Peyer's patch (tissue), 4 donors: ENCODE measurements around the gene NEU4. TPM values are rescaled to one million over a fixed set of nuclear protein-coding genes. Genes with fewer than 3 reads are reported as not detected.

ENCODE experiments used
- DNase-seq, 3 donors: peaks; one replicate each; pipeline ENCODE4 v3.0.0-alpha.2; 2017 to 2019
- H3K27ac ChIP-seq, 4 donors: fragments of 200-600 bp; sonication (generic); one replicate each; pipeline ENCODE4 v1.5.1; 2016 to 2019
- H3K27me3 ChIP-seq, 2 donors: fragments of 200-600 bp; sonication (generic); one replicate each; pipeline ENCODE4 v1.5.1; 2019
- H3K36me3 ChIP-seq, 3 donors: fragments of 200-600 bp; sonication (generic); one replicate each; pipeline ENCODE4 v1.5.1; 2016 to 2019
- H3K4me1 ChIP-seq, 4 donors: fragments of 200-600 bp; sonication (generic); one replicate each; pipeline ENCODE4 v1.5.1; 2016 to 2019
- H3K4me3 ChIP-seq, 4 donors: fragments of 200-600 bp; sonication (generic); 1 replicate in 3 of 4; 2 replicates in 1 of 4; pipeline ENCODE4 v1.5.1; 2016 to 2019; ENCODE audit warnings: mild to moderate bottlenecking in 1 of 4
- H3K9me3 ChIP-seq, 4 donors: fragments of 200-600 bp; sonication (generic); one replicate each; pipeline ENCODE4 v1.5.1; 2016 to 2019; ENCODE audit warnings: mild to moderate bottlenecking in 1 of 4
- CTCF ChIP-seq, 6 experiments: fragments of 450-650 bp in 4 of 6; fragments of 200-600 bp in 2 of 6; sonication (generic) in 1 of 6; IDR thresholded peaks; one replicate each; pipeline ENCODE4 v1.5.1; 2017 to 2019; ENCODE audit warnings: antibody characterized with exemption in 6 of 6, mild to moderate bottlenecking in 3 of 6, moderate library complexity in 1 of 6
- POLR2A ChIP-seq, 2 donors: fragments of 450-650 bp; IDR thresholded peaks; one replicate each; pipeline ENCODE4 v1.5.1; 2017; ENCODE audit warnings: antibody characterized with exemption in 2 of 2, mild to moderate bottlenecking in 2 of 2, moderate library complexity in 2 of 2
- total RNA-seq, 4 donors: library from RNA; depleted of rRNA; stranded (reverse); fragments of >200 nt; gene quantifications; one replicate each; pipeline ENCODE4 v1.1.0, GENCODE V29; 2016

The NEU4 gene
- total RNA-seq, 4 donors from 2014 or later: 35.5 to 73.3 (median 55.9) TPM

DNA sequence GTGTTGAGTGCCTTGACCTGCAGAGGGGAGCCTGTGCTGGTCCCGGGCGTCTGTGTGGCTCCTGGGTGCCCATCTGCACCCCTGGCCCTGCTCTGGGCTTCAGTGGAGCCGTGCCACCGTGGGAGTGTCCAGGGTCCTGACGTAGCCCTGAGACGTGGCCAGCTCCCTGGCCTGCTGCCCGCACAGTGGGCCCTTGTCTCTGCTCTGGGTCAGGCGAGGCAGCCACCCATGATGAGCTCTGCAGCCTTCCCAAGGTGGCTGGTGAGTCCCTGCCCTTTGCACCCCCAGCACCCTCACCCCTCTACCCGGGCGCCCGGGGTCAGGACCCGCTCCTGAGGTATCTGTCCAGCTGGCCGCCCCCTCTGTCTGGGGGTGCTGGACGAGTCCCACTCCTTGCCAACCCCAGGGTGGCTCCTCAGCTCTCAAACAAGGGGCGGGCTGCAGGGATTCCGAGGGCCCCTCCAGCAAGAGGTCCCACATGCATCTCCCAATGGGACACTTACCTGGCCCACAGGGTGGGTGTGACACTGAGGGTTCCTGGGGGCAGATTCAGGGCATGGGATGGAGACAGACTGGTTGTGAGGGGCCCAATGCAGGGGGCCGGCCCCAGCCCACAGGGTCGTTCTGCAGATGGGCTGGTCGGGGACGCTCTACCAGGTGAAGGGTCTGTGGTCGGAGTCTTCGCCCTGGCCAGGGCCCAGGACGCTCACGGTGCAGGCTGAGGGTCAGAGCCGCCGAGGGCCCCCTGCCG, 2.4 kb downstream of the NEU4 start:
- Histone ChIP-seq H3K9me3 (no peaks in the 10 kb centered on the region), H3K27me3 (no peaks in the 10 kb centered on the region), H3K4me1 (no peaks in the 10 kb centered on the region), H3K27ac (no peak overlapping the region), H3K36me3 (no peaks in the 10 kb centered on the region), H3K4me3 (peak overlapping the region in 1 of 4 donors; percentile 26)
- TF ChIP-seq POLR2A (IDR thresholded peaks at IDR 0.05) (no peak), CTCF (IDR thresholded peaks at IDR 0.05) (no peak)
- DNase-seq: peak in 1 of 3 donors; percentile 42

- TF ChIP-seq CTCF (IDR thresholded peaks at IDR 0.05) (no peak), POLR2A (IDR thresholded peaks at IDR 0.05) (no peak)
These were observed 3.1 kb downstream of the NEU4 start for GRCh38 chr2:241811952-241812729.

GRCh38 chr2:241812730-241813643, 4.0 kb downstream of the NEU4 start:
- no peaks in the 10 kb centered on the region for H3K9me3 ChIP-seq
- no peak overlapping the region for H3K27ac ChIP-seq
- no peak overlapping the region for H3K4me3 ChIP-seq
- peaks cover 0 to 6% (median 0%) of the 10 kb centered on the region in 4 donors for H3K4me1 ChIP-seq
- peak in 2 of 3 donors; percentile 47 to 51 for DNase-seq
- H3K36me3 ChIP-seq: no peaks in the 10 kb centered on the region
- TF ChIP-seq CTCF (IDR thresholded peaks at IDR 0.05) (no peak), POLR2A (IDR thresholded peaks at IDR 0.05) (no peak)
- H3K27me3 ChIP-seq: no peaks in the 10 kb centered on the region

More at GRCh38 chr2:241811952-241812729, 3.1 kb downstream of the NEU4 start:
- Histone ChIP-seq H3K4me3 (no peak overlapping the region), H3K9me3 (no peaks in the 10 kb centered on the region), H3K4me1 (peaks cover 0 to 6% (median 0%) of the 10 kb centered on the region in 4 donors), H3K36me3 (no peaks in the 10 kb centered on the region), H3K27ac (no peak overlapping the region), H3K27me3 (no peaks in the 10 kb centered on the region)
- DNase-seq: peak in 1 of 3 donors; percentile 44

DNA sequence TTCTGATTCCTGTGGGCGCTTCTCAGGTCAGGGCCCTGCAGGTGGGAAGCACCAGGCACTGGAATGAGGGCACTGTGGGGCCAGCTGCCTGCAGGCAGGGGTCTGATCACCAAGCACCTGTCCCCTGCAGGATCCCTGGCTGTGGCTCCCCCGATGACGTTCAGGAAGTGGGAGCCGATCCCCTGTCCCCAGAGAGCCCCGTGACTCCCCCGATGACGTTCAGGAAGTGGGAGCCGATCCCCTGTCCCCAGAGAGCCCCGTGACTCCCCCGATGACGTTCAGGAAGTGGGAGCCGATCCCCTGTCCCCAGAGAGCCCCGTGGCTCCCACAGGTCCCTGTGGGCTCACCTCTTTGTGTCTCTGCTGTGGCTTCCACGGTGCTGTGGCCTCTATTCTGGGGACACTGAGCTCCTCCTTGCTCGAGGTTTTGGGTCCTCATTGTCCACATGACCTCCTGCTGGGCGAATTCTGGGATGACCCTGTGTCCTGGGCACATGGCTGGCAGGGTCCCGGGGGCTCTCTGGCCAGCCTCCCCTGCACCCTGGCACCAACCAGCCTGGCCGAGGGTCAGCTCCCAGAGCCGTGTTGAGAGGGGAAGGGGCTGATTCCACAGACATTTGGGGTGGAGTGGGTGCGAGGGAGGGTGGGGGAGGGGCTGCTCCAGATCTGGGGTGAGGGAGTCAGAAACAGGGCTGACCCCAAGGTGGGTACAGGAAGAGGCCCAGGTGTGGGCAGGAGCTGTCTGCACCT, 4.8 kb downstream of the NEU4 start:
- Histone ChIP-seq H3K27me3 (no peaks in the 10 kb centered on the region), H3K4me3 (no peak overlapping the region), H3K36me3 (no peaks in the 10 kb centered on the region), H3K9me3 (no peaks in the 10 kb centered on the region), H3K27ac (no peak overlapping the region), H3K4me1 (peaks cover 0 to 6% (median 0%) of the 10 kb centered on the region in 4 donors)
- TF ChIP-seq CTCF (IDR thresholded peaks at IDR 0.05) (no peak), POLR2A (IDR thresholded peaks at IDR 0.05) (no peak)
- peak in 1 of 3 donors; percentile 46 for DNase-seq

DNA sequence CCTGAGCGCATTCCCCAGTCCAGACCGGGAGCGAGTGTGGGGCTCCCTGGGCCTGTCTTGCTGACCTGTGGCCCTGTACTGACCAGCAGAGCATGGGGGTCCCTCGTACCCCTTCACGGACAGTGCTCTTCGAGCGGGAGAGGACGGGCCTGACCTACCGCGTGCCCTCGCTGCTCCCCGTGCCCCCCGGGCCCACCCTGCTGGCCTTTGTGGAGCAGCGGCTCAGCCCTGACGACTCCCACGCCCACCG, 5.3 kb downstream of the NEU4 start:
- Histone ChIP-seq H3K27ac (no peak overlapping the region), H3K36me3 (no peaks in the 10 kb centered on the region), H3K27me3 (no peaks in the 10 kb centered on the region), H3K4me1 (peaks cover 0 to 6% (median 0%) of the 10 kb centered on the region in 4 donors), H3K4me3 (no peak overlapping the region), H3K9me3 (no peaks in the 10 kb centered on the region)
- TF ChIP-seq CTCF (IDR thresholded peaks at IDR 0.05) (no peak), POLR2A (IDR thresholded peaks at IDR 0.05) (no peak)
- DNase-seq: no peak
